ENCODE data around the gene NGEF.

Gene NGEF

GRCh38 chr2:232872826-232873225 lies 140.2 kb downstream of the NGEF start:
- Histone ChIP-seq H3K79me2 (ENCODE audit: insufficient read depth, low read length) (no peaks in the 10 kb centered on the region), H3K4me2 (ENCODE audit: insufficient read depth, low read length) (no peak overlapping the region), H3K4me1 (ENCODE audit: insufficient read depth, low read length) (no peaks in the 10 kb centered on the region), H3K9me3 (ENCODE audit: insufficient read depth, low read length, severe bottlenecking) (no peaks in the 10 kb centered on the region), H3K9ac (ENCODE audit: low read depth, low read length) (no peak overlapping the region), H3K4me3 (ENCODE audit: low read depth in 1 of 2, low read length in 2 of 2) (no peak overlapping the region), H3K36me3 (ENCODE audit: insufficient read depth, low read length) (no peaks in the 10 kb centered on the region), H3K27me3 (ENCODE audit: insufficient read depth, low read length, poor library complexity) (no peaks in the 10 kb centered on the region), H4K20me1 (ENCODE audit: insufficient read depth, low read length) (no peaks in the 10 kb centered on the region), H3K27ac (ENCODE audit: low read length) (no peak overlapping the region), H2AFZ (ENCODE audit: low read depth, low read length) (no peak overlapping the region)
- no peak for TF ChIP-seq EZH2 (IDR thresholded peaks at IDR 0.05; ENCODE audit: borderline replicate concordance, low read depth, low read length, severe bottlenecking)
- TF ChIP-seq, protein P1, sequence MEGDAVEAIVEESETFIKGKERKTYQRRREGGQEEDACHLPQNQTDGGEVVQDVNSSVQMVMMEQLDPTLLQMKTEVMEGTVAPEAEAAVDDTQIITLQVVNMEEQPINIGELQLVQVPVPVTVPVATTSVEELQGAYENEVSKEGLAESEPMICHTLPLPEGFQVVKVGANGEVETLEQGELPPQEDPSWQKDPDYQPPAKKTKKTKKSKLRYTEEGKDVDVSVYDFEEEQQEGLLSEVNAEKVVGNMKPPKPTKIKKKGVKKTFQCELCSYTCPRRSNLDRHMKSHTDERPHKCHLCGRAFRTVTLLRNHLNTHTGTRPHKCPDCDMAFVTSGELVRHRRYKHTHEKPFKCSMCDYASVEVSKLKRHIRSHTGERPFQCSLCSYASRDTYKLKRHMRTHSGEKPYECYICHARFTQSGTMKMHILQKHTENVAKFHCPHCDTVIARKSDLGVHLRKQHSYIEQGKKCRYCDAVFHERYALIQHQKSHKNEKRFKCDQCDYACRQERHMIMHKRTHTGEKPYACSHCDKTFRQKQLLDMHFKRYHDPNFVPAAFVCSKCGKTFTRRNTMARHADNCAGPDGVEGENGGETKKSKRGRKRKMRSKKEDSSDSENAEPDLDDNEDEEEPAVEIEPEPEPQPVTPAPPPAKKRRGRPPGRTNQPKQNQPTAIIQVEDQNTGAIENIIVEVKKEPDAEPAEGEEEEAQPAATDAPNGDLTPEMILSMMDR (IDR thresholded peaks at IDR 0.05; ENCODE audit: borderline replicate concordance, extremely low read depth, low read length, poor library complexity, severe bottlenecking): no peak
- ATAC-seq (ENCODE audit: insufficient read depth, low read depth) (no peak), DNase-seq (no peak)

GRCh38 chr2:232871835-232872736 lies 141.0 kb downstream of the NGEF start:
- Histone ChIP-seq H3K36me3 (ENCODE audit: insufficient read depth, low read length) (no peaks in the 10 kb centered on the region), H3K9me3 (ENCODE audit: insufficient read depth, low read length, severe bottlenecking) (no peaks in the 10 kb centered on the region), H3K4me2 (ENCODE audit: insufficient read depth, low read length) (no peak overlapping the region), H3K27me3 (ENCODE audit: insufficient read depth, low read length, poor library complexity) (no peaks in the 10 kb centered on the region), H3K4me3 (ENCODE audit: low read depth in 1 of 2, low read length in 2 of 2) (no peak overlapping the region), H4K20me1 (ENCODE audit: insufficient read depth, low read length) (no peaks in the 10 kb centered on the region), H3K79me2 (ENCODE audit: insufficient read depth, low read length) (no peaks in the 10 kb centered on the region), H3K9ac (ENCODE audit: low read depth, low read length) (no peak overlapping the region), H2AFZ (ENCODE audit: low read depth, low read length) (no peak overlapping the region), H3K4me1 (ENCODE audit: insufficient read depth, low read length) (no peaks in the 10 kb centered on the region), H3K27ac (ENCODE audit: low read length) (no peak overlapping the region)
- no peak for DNase-seq
- TF ChIP-seq EZH2 (IDR thresholded peaks at IDR 0.05; ENCODE audit: borderline replicate concordance, low read depth, low read length, severe bottlenecking): no peak
- TF ChIP-seq, protein P1 (IDR thresholded peaks at IDR 0.05; ENCODE audit: borderline replicate concordance, extremely low read depth, low read length, poor library complexity, severe bottlenecking): no peak
- no peak for ATAC-seq (ENCODE audit: insufficient read depth, low read depth)

- no peak overlapping the region for H2AFZ ChIP-seq (ENCODE audit: low read depth, low read length)
- H4K20me1 ChIP-seq (ENCODE audit: insufficient read depth, low read length): no peaks in the 10 kb centered on the region
- H3K4me1 ChIP-seq (ENCODE audit: insufficient read depth, low read length): no peaks in the 10 kb centered on the region
- H3K27ac ChIP-seq (ENCODE audit: low read length): no peak overlapping the region
- no peak overlapping the region for H3K4me2 ChIP-seq (ENCODE audit: insufficient read depth, low read length)
- peak; percentile 50; the same call in 2 of the 3 replicates for ATAC-seq (ENCODE audit: insufficient read depth, low read depth)
- DNase-seq: peak; percentile 36
- no peak overlapping the region for H3K4me3 ChIP-seq (ENCODE audit: low read depth in 1 of 2, low read length in 2 of 2)
- H3K27me3 ChIP-seq (ENCODE audit: insufficient read depth, low read length, poor library complexity): no peaks in the 10 kb centered on the region
- no peak overlapping the region for H3K9ac ChIP-seq (ENCODE audit: low read depth, low read length)
- no peaks in the 10 kb centered on the region for H3K9me3 ChIP-seq (ENCODE audit: insufficient read depth, low read length, severe bottlenecking)
- no peaks in the 10 kb centered on the region for H3K36me3 ChIP-seq (ENCODE audit: insufficient read depth, low read length)
- no peaks in the 10 kb centered on the region for H3K79me2 ChIP-seq (ENCODE audit: insufficient read depth, low read length)
- TF ChIP-seq, protein P1 (IDR thresholded peaks at IDR 0.05; ENCODE audit: borderline replicate concordance, extremely low read depth, low read length, poor library complexity, severe bottlenecking): no peak
- no peak for TF ChIP-seq EZH2 (IDR thresholded peaks at IDR 0.05; ENCODE audit: borderline replicate concordance, low read depth, low read length, severe bottlenecking)
Measured at GRCh38 chr2:232871418-232871834, 141.6 kb downstream of the NGEF start.
